SU-DHL-6 (cell line): ENCODE data around the gene TUBB3.

ENCODE experiments used
- H2AFZ ChIP-seq: fragments of 200-600 bp; sonication (generic); 2 replicates; pipeline ENCODE4 v1.6.1; 2014; ENCODE audit warnings: low read depth, mild to moderate bottlenecking, moderate library complexity, mixed read lengths, antibody characterized with exemption, low read length; ENCODE audit not compliant: severe bottlenecking
- H3F3A ChIP-seq: fragments of 200-600 bp; shearing (Covaris generic); 2 replicates; pipeline ENCODE4 v1.6.0; 2016; ENCODE audit warnings: antibody characterized with exemption, mild to moderate bottlenecking; ENCODE audit not compliant: insufficient read depth
- H3K27ac ChIP-seq: fragments of 200-600 bp; sonication (generic); 2 replicates; pipeline ENCODE4 v1.5.1; 2016; ENCODE audit warnings: low read depth, mild to moderate bottlenecking, low read length, moderate library complexity, mixed read lengths
- H3K27me3 ChIP-seq: fragments of 200-600 bp; sonication (generic), shearing (Covaris generic); 2 replicates; pipeline ENCODE4 v1.6.0; 2014; ENCODE audit warnings: mild to moderate bottlenecking, low read length
- H3K36me3 ChIP-seq: fragments of 200-600 bp; sonication (generic); 2 replicates; pipeline ENCODE4 v1.6.1; 2014; ENCODE audit warnings: mild to moderate bottlenecking, low read length, mixed read lengths
- H3K4me2 ChIP-seq: fragments of 300-600, 200-600 bp; shearing (Covaris generic), sonication (generic); 2 replicates; pipeline ENCODE4 v1.6.0; 2014; ENCODE audit warnings: low read length, low read depth, mild to moderate bottlenecking; ENCODE audit not compliant: poor library complexity, severe bottlenecking
- H3K4me3 ChIP-seq: fragments of 200-600 bp; sonication (generic); 2 replicates; pipeline ENCODE4 v1.5.1; 2014; ENCODE audit warnings: antibody characterized with exemption, low read length, mild to moderate bottlenecking, mixed read lengths; ENCODE audit not compliant: insufficient read depth, poor library complexity, severe bottlenecking
- H3K79me2 ChIP-seq: fragments of 200-600 bp; sonication (generic); 2 replicates; pipeline ENCODE4 v1.6.1; 2014; ENCODE audit warnings: mild to moderate bottlenecking, low read length, moderate library complexity; ENCODE audit not compliant: insufficient read depth
- H3K9ac ChIP-seq: fragments of 200-600 bp; sonication (generic); 2 replicates; pipeline ENCODE4 v1.7.0; 2014; ENCODE audit warnings: mild to moderate bottlenecking, low read length
- H3K9me2 ChIP-seq: fragments of 200-600 bp; sonication (generic); replicated peaks from 2 replicates; pipeline ENCODE4 v1.6.1; 2014; ENCODE audit warnings: low read length; ENCODE audit not compliant: insufficient read depth
- H3K9me3 ChIP-seq: fragments of 200-600 bp; sonication (generic); 2 replicates; pipeline ENCODE4 v1.6.1; 2014; ENCODE audit warnings: low read length, mixed read lengths; ENCODE audit not compliant: insufficient read depth
- H4K20me1 ChIP-seq: fragments of 200-600 bp; sonication (generic); 2 replicates; pipeline ENCODE4 v1.6.1; 2014; ENCODE audit warnings: low read depth, mild to moderate bottlenecking, antibody characterized with exemption, low read length, moderate library complexity, mixed read lengths
- EZH2phosphoT487 ChIP-seq: fragments of 200-600 bp; sonication (generic), shearing (Covaris generic); conservative IDR thresholded peaks from 2 replicates; pipeline ENCODE4 v1.6.1; 2018; ENCODE audit warnings: mild to moderate bottlenecking, antibody characterized with exemption, low read length, moderate library complexity, mixed read lengths
- TF ChIP-seq, protein P1 (sequence below): fragments of 200-600 bp; sonication (generic); IDR thresholded peaks from one replicate; pipeline ENCODE4 v1.5.1; 2017; ENCODE audit warnings: antibody characterized with exemption, mild to moderate bottlenecking, low read length, moderate library complexity; ENCODE audit not compliant: insufficient read depth, poor library complexity, severe bottlenecking

Gene TUBB3

DNA sequence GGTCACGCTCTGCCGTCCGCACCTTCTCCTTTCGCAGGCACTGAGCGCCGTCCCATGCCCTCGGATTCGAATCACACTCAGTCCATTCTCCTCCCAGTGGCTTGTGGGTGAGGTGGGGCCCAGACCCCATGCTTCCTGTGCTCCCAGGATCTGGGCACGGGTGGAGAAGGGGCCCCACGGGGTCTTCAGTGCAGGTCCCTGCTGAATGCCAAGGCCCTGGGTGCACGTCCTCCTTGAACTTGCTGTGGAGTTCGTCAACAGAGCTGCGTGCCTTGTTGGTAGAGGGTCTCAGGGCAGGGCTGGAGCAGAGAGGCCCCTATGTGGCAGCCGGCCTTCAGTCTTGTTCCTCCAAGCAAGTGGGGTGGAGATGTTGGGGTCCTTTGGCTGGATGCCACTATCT is 11.8 kb upstream of the TUBB3 start:
- no peaks in the 10 kb centered on the region; the same call in 1 of the 2 replicates for H3K36me3 ChIP-seq
- no peaks in the 10 kb centered on the region for H3K9me3 ChIP-seq
- H3K9ac ChIP-seq: no peak overlapping the region
- no peak overlapping the region for H2AFZ ChIP-seq
- H3K4me3 ChIP-seq: no peak overlapping the region
- no peak overlapping the region for H3K4me2 ChIP-seq
- H3K79me2 ChIP-seq: no peaks in the 10 kb centered on the region
- TF ChIP-seq EZH2phosphoT487: no peak
- TF ChIP-seq, protein P1, sequence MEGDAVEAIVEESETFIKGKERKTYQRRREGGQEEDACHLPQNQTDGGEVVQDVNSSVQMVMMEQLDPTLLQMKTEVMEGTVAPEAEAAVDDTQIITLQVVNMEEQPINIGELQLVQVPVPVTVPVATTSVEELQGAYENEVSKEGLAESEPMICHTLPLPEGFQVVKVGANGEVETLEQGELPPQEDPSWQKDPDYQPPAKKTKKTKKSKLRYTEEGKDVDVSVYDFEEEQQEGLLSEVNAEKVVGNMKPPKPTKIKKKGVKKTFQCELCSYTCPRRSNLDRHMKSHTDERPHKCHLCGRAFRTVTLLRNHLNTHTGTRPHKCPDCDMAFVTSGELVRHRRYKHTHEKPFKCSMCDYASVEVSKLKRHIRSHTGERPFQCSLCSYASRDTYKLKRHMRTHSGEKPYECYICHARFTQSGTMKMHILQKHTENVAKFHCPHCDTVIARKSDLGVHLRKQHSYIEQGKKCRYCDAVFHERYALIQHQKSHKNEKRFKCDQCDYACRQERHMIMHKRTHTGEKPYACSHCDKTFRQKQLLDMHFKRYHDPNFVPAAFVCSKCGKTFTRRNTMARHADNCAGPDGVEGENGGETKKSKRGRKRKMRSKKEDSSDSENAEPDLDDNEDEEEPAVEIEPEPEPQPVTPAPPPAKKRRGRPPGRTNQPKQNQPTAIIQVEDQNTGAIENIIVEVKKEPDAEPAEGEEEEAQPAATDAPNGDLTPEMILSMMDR: no peak
- no peaks in the 10 kb centered on the region for H3K27me3 ChIP-seq
- H3K9me2 ChIP-seq: no peaks in the 10 kb centered on the region
- H4K20me1 ChIP-seq: no peaks in the 10 kb centered on the region
- peaks cover 14% of the 10 kb centered on the region for H3F3A ChIP-seq
- no peak overlapping the region for H3K27ac ChIP-seq

DNA sequence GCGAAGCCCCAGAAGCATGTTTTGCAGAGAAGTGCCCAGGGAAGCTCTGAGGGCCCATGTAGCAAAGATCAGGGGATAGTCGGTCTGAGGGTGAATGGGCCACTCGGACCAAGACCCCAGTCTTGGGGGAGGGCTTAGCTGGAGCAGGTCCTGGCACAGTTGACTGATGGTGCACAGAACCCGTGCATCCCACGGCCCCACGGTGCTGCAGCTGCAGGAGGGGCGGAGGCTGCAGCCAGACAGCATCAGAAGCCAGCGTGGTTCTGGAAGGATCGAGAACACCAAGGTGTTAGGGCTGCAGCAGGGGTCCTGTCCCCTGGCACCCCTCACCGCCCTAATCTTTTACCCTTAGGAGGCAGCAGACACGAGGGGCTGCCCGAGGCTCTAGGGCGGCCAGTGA is 11.0 kb upstream of the TUBB3 start:
- Histone ChIP-seq H3K27me3 (no peaks in the 10 kb centered on the region), H3K27ac (no peak overlapping the region), H3K9me3 (no peaks in the 10 kb centered on the region), H3K4me2 (no peak overlapping the region), H4K20me1 (no peaks in the 10 kb centered on the region), H3F3A (peaks cover 7% of the 10 kb centered on the region), H3K36me3 (no peaks in the 10 kb centered on the region; the same call in 1 of the 2 replicates), H3K9ac (no peak overlapping the region), H2AFZ (no peak overlapping the region), H3K79me2 (no peaks in the 10 kb centered on the region), H3K9me2 (no peaks in the 10 kb centered on the region), H3K4me3 (no peak overlapping the region)
- no peak for TF ChIP-seq EZH2phosphoT487
- TF ChIP-seq, protein P1: no peak

DNA sequence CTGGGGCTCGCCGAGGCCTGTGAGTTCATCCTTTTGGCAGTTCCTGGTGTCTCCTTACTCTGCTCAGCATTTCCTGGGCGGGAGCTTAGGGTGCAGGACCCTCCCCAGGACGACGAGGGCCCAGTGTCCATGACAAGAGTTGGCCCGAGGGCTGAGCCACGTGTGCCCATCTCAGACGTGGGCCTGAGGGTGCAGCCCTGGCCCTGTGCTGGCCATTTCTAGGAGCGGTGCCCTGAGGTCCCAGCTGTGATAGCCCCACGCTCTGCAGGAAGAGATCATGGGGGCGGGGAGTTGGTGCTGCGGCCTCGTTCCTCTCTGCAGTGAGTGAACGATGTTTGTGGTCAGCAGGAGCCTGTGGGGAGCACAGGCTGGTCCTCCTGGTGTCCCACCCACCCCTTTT is 10.5 kb upstream of the TUBB3 start:
- H3K36me3 ChIP-seq: no peaks in the 10 kb centered on the region; the same call in 1 of the 2 replicates
- H3F3A ChIP-seq: peaks cover 12% of the 10 kb centered on the region
- H3K4me3 ChIP-seq: no peak overlapping the region
- no peak overlapping the region for H3K9ac ChIP-seq
- H2AFZ ChIP-seq: no peak overlapping the region
- no peaks in the 10 kb centered on the region for H3K27me3 ChIP-seq
- no peak overlapping the region for H3K4me2 ChIP-seq
- H3K9me2 ChIP-seq: no peaks in the 10 kb centered on the region
- no peaks in the 10 kb centered on the region for H3K79me2 ChIP-seq
- no peaks in the 10 kb centered on the region for H4K20me1 ChIP-seq
- TF ChIP-seq EZH2phosphoT487: no peak
- TF ChIP-seq, protein P1: no peak
- H3K9me3 ChIP-seq: no peaks in the 10 kb centered on the region
- no peak overlapping the region for H3K27ac ChIP-seq
